Coronary artery (tissue), 2 donors: Measurements from ENCODE around the gene RAPGEF1.

Experiments used
- DNase-seq: peaks from one replicate; pipeline ENCODE4 v3.0.0-alpha.2; 2017; ENCODE audit warnings: low spot score
- H3K27ac ChIP-seq, 2 donors: fragments of 200-600 bp; sonication (generic); one replicate each; pipeline ENCODE4 v1.5.1; 2016 to 2019
- H3K4me3 ChIP-seq: fragments of 200-600 bp; sonication (generic); 2 replicates; pipeline ENCODE4 v1.5.1; 2016; ENCODE audit warnings: mild to moderate bottlenecking, moderate library complexity
- TF ChIP-seq, protein P1 (sequence below): fragments of 200-600 bp; sonication (generic); IDR thresholded peaks from one replicate; pipeline ENCODE4 v1.5.1; 2019; ENCODE audit warnings: antibody characterized with exemption

The RAPGEF1 gene

DNA sequence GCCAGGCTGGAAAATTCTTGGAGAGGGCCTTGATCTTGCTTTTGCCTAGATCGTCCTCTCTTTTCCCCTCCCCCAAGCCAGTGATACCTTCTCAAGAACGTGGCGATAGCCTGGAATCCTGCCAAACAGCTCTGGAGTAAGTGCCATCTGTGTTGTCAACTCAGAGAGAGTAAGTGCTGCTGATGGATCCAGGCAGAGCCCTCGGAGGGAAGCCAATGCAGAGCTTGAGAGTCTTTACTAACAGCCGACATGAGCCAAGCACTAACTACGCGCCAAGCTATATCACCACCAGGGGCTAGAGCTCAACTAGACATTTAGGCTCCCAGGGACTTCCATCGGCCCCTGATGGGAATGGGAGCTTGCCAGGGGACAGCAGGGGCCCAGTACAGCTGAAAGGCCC, 17.6 kb downstream of the RAPGEF1 start:
- no peak for DNase-seq
- TF ChIP-seq, protein P1, sequence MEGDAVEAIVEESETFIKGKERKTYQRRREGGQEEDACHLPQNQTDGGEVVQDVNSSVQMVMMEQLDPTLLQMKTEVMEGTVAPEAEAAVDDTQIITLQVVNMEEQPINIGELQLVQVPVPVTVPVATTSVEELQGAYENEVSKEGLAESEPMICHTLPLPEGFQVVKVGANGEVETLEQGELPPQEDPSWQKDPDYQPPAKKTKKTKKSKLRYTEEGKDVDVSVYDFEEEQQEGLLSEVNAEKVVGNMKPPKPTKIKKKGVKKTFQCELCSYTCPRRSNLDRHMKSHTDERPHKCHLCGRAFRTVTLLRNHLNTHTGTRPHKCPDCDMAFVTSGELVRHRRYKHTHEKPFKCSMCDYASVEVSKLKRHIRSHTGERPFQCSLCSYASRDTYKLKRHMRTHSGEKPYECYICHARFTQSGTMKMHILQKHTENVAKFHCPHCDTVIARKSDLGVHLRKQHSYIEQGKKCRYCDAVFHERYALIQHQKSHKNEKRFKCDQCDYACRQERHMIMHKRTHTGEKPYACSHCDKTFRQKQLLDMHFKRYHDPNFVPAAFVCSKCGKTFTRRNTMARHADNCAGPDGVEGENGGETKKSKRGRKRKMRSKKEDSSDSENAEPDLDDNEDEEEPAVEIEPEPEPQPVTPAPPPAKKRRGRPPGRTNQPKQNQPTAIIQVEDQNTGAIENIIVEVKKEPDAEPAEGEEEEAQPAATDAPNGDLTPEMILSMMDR: no peak
- Histone ChIP-seq H3K27ac (no peak overlapping the region), H3K4me3 (no peak overlapping the region)

DNA sequence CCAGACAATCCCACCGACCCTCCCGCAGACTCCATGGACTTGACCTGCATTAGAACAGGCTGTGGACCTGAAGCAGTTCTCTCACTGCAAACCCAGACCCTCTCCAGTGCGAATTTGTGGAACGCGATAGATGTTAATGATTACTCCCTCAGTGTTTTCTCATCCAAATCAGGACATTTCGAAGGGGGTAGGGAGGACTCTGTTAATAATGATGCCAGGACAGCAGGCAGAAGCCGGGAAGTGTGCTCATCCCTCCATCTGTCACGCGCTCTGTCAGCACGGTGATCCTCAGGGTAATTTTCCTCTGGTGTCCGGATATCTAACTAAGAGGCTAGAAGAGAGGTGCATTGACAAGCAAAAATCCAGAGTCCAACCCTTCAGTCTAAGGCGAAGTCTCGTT, 18.8 kb downstream of the RAPGEF1 start:
- no peak for DNase-seq
- Histone ChIP-seq H3K4me3 (no peak overlapping the region), H3K27ac (no peak overlapping the region)
- TF ChIP-seq, protein P1: no peak

DNA sequence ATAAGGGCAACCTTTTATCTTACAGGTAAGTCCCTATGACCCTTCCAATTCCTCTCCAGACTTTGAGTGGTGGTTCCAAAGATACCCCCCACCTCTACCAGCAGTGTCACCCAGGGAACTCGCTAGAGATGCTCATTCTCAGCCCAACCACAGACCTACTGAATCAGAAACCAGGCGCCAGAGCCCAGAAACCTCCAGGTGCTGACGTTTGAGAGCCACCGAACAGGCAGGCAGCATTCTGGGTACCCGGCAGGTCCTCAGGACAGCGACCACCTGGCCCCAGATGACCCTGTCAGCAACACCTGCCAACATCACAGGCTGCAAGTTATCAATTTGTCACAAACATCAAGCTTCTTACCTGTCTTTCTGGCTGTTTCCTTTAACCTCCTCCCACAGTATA, 19.5 kb downstream of the RAPGEF1 start:
- DNase-seq: no peak
- no peak overlapping the region for H3K27ac ChIP-seq
- no peak overlapping the region for H3K4me3 ChIP-seq
- TF ChIP-seq, protein P1: no peak

DNA sequence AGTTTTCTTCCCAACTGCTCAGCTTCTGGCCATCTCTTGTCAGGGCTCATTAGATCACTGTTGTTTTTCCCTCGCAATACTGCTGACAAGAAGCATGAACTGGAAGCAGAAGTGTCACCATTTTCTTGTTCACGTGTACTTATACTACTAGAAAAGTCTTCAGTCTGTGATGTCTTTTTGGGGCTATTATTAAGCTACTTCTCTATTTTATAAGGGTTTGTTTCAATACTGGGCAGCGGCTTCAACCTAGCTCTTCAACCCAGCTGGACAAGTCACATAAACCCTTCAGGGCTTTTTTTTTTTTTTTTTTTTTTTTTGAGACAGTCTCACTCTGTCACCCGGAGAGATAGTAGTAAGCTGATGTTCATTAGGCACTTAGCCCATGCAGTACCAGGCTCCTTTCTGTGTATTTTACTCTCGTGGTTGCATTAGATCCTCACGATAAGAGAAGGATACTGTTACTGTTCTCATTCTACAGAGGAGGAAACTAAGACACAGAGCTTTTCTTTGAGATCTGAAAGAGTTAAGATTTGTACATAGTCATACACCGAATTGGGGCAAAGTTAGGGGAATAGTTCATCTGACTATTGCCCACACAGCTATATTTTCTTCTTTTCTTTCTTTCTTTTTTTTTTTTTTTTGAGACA, 20.5 kb downstream of the RAPGEF1 start:
- TF ChIP-seq, protein P1: no peak
- Histone ChIP-seq H3K4me3 (no peak overlapping the region), H3K27ac (peak overlapping the region in 1 of 2 donors; percentile 36)
- DNase-seq: no peak

DNA sequence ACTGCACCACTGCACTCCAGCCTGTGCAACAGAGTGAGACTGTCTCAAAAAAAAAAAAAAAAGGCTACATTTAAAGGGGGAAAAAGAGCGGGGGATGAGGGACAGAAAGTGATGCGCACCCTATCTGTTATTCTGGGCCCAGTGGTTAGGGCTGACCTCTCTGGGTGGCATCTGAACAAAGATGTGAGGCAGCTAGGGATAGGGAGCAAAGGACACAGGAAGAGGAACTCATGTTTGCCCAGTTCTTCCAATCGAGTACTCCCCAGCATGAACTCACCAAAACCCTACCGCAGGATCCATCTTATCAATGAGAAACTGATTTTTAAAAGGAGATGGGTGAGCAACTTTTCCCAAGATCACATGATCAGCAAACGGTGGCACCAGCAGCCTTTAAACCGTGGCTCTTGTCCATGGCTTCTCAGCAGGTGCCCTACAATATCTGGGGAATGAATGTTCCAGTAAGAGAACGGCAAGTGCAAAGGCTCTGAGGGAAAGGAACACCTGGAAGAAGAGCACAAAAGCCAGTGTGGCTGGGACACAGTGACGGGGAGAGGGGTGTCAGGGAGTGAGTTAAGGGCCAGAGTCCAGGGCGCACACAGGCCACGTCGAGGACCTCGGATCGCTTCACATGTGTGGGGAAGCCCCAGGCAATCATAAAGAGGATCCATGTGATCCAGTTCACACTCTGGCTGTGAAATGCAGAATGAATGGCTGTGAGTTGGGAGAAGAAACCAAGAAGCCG, 22.0 kb downstream of the RAPGEF1 start:
- no peak overlapping the region for H3K4me3 ChIP-seq
- TF ChIP-seq, protein P1: no peak
- peak overlapping the region in 1 of 2 donors; percentile 36 for H3K27ac ChIP-seq
- no peak for DNase-seq

DNA sequence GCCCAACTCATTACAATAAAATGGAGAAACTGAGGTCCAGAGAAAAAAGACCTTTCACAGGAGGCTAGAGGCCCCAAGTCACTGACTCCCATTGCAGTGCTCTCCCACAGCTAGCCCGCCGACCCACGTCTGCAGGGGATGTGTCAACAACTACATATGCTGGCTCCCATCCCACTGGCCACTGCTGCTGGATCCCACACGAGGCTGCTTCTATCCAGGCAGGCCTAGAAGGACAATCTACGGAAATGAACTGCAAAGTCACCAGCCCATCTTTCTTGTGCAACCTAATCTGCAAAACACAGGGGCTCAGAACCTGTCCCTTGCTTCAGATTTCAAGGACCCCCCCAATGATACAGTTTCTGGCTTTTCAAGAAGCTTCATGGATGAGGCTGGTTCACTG, 24.0 kb downstream of the RAPGEF1 start:
- Histone ChIP-seq H3K27ac (peak overlapping the region; percentile 2 to 61), H3K4me3 (no peak overlapping the region)
- no peak for DNase-seq
- TF ChIP-seq, protein P1: no peak

DNA sequence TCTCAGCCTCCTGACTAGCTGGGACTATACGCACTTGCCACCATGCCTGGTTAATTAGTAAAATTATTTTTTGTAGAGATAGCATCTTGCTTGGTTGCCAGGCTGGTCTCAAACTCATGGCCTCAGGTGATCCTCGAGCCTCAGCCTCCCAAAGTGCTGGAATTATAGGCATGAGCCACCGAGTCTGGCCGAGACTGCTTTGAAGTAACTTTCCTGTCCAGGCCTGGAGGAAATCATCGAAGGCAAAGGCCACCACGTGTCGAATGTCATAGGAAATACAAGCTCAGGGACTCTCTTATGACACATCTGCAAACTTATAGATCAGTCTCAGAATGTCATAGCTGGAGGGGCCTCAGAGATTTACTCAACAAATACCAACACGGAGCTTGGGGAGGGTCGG, 25.1 kb downstream of the RAPGEF1 start:
- TF ChIP-seq, protein P1: no peak
- Histone ChIP-seq H3K4me3 (no peak overlapping the region), H3K27ac (peak overlapping the region; percentile 74 to 87)
- no peak for DNase-seq
